ENCODE results near the gene SLC1A1. TPM values are rescaled to one million over a fixed set of nuclear protein-coding genes. Genes with fewer than 3 reads are reported as not detected.
A peak's percentile ranks its signal among the peaks of the same experiment; 100 is the strongest.

The SLC1A1 gene
- total RNA-seq, 4 donors from 2014 or later: 48.4 to 56.7 (median 49.7) TPM

DNA sequence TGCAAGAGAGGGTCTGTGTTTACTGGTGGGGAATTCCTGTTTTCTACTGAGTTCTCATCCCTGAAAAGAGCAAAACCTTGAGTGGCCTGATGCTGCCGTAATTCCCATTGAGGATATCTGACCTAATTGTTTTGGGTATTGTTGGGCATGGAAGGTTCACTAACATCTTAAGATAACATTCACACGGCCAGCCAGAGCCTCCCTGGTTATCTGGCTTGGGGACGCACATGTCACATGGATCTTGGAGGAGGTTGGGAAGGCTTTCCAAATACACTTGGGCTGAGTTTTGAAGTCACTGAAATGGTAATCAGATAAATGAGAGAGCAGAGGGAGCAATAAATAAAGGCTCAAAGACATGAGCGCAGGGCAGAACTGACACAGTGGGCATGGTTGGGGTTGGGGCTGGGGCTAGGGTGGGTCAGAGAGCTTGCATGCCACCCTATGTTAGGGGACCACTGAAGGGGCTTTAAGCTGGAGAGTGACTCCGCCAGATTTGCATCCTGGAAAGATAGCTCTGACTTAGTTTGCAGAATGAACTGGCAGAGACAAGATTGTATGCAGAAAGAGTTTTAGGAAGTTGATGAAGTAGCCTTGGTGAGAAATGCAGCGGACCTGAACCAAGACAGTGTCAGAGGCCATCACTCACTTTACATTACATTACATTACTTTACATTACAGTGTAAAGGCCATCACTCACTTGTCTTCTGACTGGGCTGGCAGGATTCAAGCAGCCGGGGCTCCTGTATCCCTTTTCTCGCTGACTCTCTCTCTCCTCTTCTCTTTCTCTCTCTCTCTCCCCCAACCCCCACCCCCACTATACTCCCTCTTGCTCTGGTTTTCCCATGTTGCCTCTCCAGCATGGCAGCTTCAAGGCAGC is 24.2 kb downstream of the SLC1A1 start:
- Histone ChIP-seq H3K27ac (no peak overlapping the region), H3K27me3 (no peaks in the 10 kb centered on the region), H3K36me3 (no peaks in the 10 kb centered on the region), H3K9me3 (no peaks in the 10 kb centered on the region), H3K4me1 (peaks cover 7 to 11% of the 10 kb centered on the region in 2 donors), H3K4me3 (replicated peaks in 1 of 3) (no peak overlapping the region)
- no peak for DNase-seq
- whole genome bisulfite sequencing, 2 donors: 81 to 87% methylated on average over 8 of the region's 8 CpGs
- intact Hi-C loops (cut with DNase I): no loop called here
- TF ChIP-seq POLR2A (IDR thresholded peaks at IDR 0.05): no peak
- TF ChIP-seq, protein P1, sequence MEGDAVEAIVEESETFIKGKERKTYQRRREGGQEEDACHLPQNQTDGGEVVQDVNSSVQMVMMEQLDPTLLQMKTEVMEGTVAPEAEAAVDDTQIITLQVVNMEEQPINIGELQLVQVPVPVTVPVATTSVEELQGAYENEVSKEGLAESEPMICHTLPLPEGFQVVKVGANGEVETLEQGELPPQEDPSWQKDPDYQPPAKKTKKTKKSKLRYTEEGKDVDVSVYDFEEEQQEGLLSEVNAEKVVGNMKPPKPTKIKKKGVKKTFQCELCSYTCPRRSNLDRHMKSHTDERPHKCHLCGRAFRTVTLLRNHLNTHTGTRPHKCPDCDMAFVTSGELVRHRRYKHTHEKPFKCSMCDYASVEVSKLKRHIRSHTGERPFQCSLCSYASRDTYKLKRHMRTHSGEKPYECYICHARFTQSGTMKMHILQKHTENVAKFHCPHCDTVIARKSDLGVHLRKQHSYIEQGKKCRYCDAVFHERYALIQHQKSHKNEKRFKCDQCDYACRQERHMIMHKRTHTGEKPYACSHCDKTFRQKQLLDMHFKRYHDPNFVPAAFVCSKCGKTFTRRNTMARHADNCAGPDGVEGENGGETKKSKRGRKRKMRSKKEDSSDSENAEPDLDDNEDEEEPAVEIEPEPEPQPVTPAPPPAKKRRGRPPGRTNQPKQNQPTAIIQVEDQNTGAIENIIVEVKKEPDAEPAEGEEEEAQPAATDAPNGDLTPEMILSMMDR (IDR thresholded peaks at IDR 0.05): no peak

- WGBS, 2 donors: 24 to 29% methylated on average over 1 of the region's 1 CpG
- TF ChIP-seq, protein P1 (IDR thresholded peaks at IDR 0.05): no peak
- no peak for TF ChIP-seq POLR2A (IDR thresholded peaks at IDR 0.05)
- Histone ChIP-seq H3K27me3 (no peaks in the 10 kb centered on the region), H3K36me3 (no peaks in the 10 kb centered on the region), H3K4me3 (replicated peaks in 1 of 3) (no peak overlapping the region), H3K4me1 (peaks cover 7 to 11% of the 10 kb centered on the region in 2 donors), H3K9me3 (no peaks in the 10 kb centered on the region), H3K27ac (peak overlapping the region in 1 of 3 donors; percentile 34)
- no peak for DNase-seq
- intact Hi-C loops (cut with DNase I): no loop called here
Measured at GRCh38 chr9:4515958-4516375, 25.7 kb downstream of the SLC1A1 start.

- no peaks in the 10 kb centered on the region for H3K27me3 ChIP-seq
- no peak overlapping the region for H3K4me3 ChIP-seq (replicated peaks in 1 of 3)
- no peak for TF ChIP-seq POLR2A (IDR thresholded peaks at IDR 0.05)
- TF ChIP-seq, protein P1 (IDR thresholded peaks at IDR 0.05): no peak
- peak overlapping the region; percentile 17 to 34 (median 25) for H3K27ac ChIP-seq
- H3K36me3 ChIP-seq: no peaks in the 10 kb centered on the region
- WGBS, 2 donors: 52 to 54% methylated on average over 6 of the region's 6 CpGs
- no peaks in the 10 kb centered on the region for H3K9me3 ChIP-seq
- intact Hi-C loops (cut with DNase I): no loop called here
- H3K4me1 ChIP-seq: peaks cover 7 to 11% of the 10 kb centered on the region in 2 donors
- peak in 1 of 2 donors; percentile 37 for DNase-seq
Measured at GRCh38 chr9:4517274-4517673, 27.0 kb downstream of the SLC1A1 start.

DNA sequence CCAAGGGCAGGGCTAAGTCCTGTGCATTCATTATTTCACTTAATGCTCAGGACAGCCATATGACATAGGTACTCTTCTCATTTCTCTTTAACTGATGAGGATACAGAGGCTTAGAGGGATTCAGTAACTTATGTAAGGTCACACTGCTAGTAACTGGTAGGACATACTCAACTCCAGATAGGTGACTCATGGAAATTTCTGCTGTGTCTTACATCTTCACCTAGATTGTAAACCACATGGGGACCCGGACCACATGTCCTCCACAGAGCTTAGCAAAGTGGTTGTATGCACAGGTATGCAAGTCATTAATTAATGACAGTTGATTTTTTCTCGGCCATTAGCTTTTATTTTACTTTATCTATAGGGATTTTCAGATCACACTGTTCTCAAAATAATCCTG is 29.3 kb downstream of the SLC1A1 start:
- H3K27ac ChIP-seq: no peak overlapping the region
- no peaks in the 10 kb centered on the region for H3K36me3 ChIP-seq
- no peaks in the 10 kb centered on the region for H3K27me3 ChIP-seq
- intact Hi-C loops (cut with DNase I): no loop called here
- 96% methylated on average over 2 of the region's 2 CpGs for WGBS, 2 donors
- no peak for DNase-seq
- no peaks in the 10 kb centered on the region for H3K9me3 ChIP-seq
- peaks cover 7 to 11% of the 10 kb centered on the region in 2 donors for H3K4me1 ChIP-seq
- no peak overlapping the region for H3K4me3 ChIP-seq (replicated peaks in 1 of 3)
- TF ChIP-seq POLR2A (IDR thresholded peaks at IDR 0.05): no peak
- TF ChIP-seq, protein P1 (IDR thresholded peaks at IDR 0.05): no peak

DNA sequence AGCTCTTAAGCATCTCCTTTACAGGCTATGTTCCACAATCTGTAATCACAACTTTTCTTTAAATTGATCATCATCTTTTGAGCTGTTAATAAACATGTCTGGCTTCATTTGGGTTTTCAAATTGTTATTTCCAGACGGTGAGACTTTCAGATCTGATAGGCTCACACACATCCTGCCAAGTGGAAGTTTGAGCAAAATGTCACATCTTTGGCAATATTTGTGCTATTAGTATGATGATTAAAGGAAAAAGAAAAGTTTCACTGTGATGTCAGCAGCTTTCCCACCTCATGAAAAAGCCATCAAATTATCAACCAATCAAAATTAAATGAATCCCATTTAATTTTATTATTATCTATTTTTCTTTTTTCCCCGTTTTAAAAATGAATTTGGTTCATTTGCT is 29.8 kb downstream of the SLC1A1 start:
- Histone ChIP-seq H3K4me1 (peaks cover 7 to 11% of the 10 kb centered on the region in 2 donors), H3K4me3 (replicated peaks in 1 of 3) (no peak overlapping the region), H3K36me3 (no peaks in the 10 kb centered on the region), H3K27ac (no peak overlapping the region), H3K27me3 (no peaks in the 10 kb centered on the region), H3K9me3 (no peaks in the 10 kb centered on the region)
- 77 to 81% methylated on average over 2 of the region's 2 CpGs for WGBS, 2 donors
- intact Hi-C loops (cut with DNase I): no loop called here
- TF ChIP-seq, protein P1 (IDR thresholded peaks at IDR 0.05): no peak
- no peak for DNase-seq
